ENCODE results near the gene TSPAN17.

GRCh38 chr5:176601901-176602482 is 45.3 kb upstream of the TSPAN17 start:
- TF ChIP-seq POLR2AphosphoS5 (IDR thresholded peaks at IDR 0.05; ENCODE audit: low read depth, low read length): no peak
- TF ChIP-seq, protein P1, sequence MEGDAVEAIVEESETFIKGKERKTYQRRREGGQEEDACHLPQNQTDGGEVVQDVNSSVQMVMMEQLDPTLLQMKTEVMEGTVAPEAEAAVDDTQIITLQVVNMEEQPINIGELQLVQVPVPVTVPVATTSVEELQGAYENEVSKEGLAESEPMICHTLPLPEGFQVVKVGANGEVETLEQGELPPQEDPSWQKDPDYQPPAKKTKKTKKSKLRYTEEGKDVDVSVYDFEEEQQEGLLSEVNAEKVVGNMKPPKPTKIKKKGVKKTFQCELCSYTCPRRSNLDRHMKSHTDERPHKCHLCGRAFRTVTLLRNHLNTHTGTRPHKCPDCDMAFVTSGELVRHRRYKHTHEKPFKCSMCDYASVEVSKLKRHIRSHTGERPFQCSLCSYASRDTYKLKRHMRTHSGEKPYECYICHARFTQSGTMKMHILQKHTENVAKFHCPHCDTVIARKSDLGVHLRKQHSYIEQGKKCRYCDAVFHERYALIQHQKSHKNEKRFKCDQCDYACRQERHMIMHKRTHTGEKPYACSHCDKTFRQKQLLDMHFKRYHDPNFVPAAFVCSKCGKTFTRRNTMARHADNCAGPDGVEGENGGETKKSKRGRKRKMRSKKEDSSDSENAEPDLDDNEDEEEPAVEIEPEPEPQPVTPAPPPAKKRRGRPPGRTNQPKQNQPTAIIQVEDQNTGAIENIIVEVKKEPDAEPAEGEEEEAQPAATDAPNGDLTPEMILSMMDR (IDR thresholded peaks at IDR 0.05 in 2 of 3, conservative IDR thresholded peaks at IDR 0.05 in 1 of 3; ENCODE audit: borderline replicate concordance in 1 of 3, insufficient read depth in 1 of 3, low read depth in 2 of 3, low read length in 2 of 3): no peak
- no peak for TF ChIP-seq EZH2phosphoT487 (IDR thresholded peaks at IDR 0.05; ENCODE audit: borderline replicate concordance)
- no peak for TF ChIP-seq ZFX (IDR thresholded peaks at IDR 0.05)
- TF ChIP-seq YY1 (IDR thresholded peaks at IDR 0.05; ENCODE audit: extremely low read depth, insufficient replicate concordance, low read depth, low read length): no peak
- TF ChIP-seq RAD21 (IDR thresholded peaks at IDR 0.05; ENCODE audit: low read depth): no peak

Data from HCT116 (cell line).